GM23338 (cell line): ENCODE results near the gene CHGA. TPM values are rescaled to one million over a fixed set of nuclear protein-coding genes. Genes with fewer than 3 reads are reported as not detected.

ENCODE experiments used
- ATAC-seq: fragments of 200-7000 bp; cut with Tn5 transposase; 3 replicates; pipeline ENCODE4 v1.9.1; 2020
- DNase-seq: peaks from one replicate; pipeline ENCODE4 v3.0.0-alpha.2; 2015; ENCODE audit warnings: low spot score
- H2AFZ ChIP-seq: fragments of 200-600 bp; sonication (generic); 2 replicates; pipeline ENCODE4 v1.8.0; 2016; ENCODE audit warnings: antibody characterized with exemption, mild to moderate bottlenecking, moderate library complexity
- H3F3A ChIP-seq: fragments of 200-600 bp; sonication (generic); replicated peaks from 2 replicates; pipeline ENCODE4 v1.8.0; 2017; ENCODE audit warnings: antibody characterized with exemption, mixed run types, low read depth
- H3K27ac ChIP-seq: fragments of 200-600 bp; sonication (generic); 2 replicates; pipeline ENCODE4 v1.6.1; 2016; ENCODE audit warnings: low read depth
- H3K27me3 ChIP-seq: fragments of 200-600 bp; sonication (generic); 2 replicates; pipeline ENCODE4 v1.8.0; 2016; ENCODE audit warnings: mild to moderate bottlenecking, mixed run types, moderate library complexity; ENCODE audit not compliant: insufficient read depth
- H3K36me3 ChIP-seq: fragments of 200-600 bp; sonication (generic); 2 replicates; pipeline ENCODE4 v1.8.0; 2016; ENCODE audit warnings: mild to moderate bottlenecking; ENCODE audit not compliant: insufficient read depth
- H3K4me1 ChIP-seq: fragments of 200-600 bp; sonication (generic); 2 replicates; pipeline ENCODE4 v1.8.0; 2016; ENCODE audit warnings: mild to moderate bottlenecking, moderate library complexity; ENCODE audit not compliant: insufficient read depth
- H3K4me2 ChIP-seq: fragments of 200-600 bp; sonication (generic); 2 replicates; pipeline ENCODE4 v1.7.1; 2017; ENCODE audit warnings: mixed run types
- H3K4me3 ChIP-seq: fragments of 200-600 bp; sonication (generic); 2 replicates; pipeline ENCODE4 v1.6.1; 2016; ENCODE audit warnings: mixed run types
- H3K79me2 ChIP-seq: fragments of 200-600 bp; sonication (generic); replicated peaks from 2 replicates; pipeline ENCODE4 v1.8.0; 2017; ENCODE audit warnings: mild to moderate bottlenecking; ENCODE audit not compliant: insufficient read depth
- H3K9me2 ChIP-seq: fragments of 200-600 bp; sonication (generic); 2 replicates; pipeline ENCODE4 v1.8.0; 2017; ENCODE audit not compliant: insufficient read depth
- H4K20me1 ChIP-seq: fragments of 200-600 bp; sonication (generic); replicated peaks from 2 replicates; pipeline ENCODE4 v1.8.0; 2017; ENCODE audit warnings: mild to moderate bottlenecking; ENCODE audit not compliant: insufficient read depth
- H3K27ac Mint-ChIP-seq: 2 replicates; pipeline ENCODE4 v1.8.0; 2020; ENCODE audit warnings: inconsistent platforms, mild to moderate bottlenecking, moderate library complexity, mixed read lengths
- H3K27me3 Mint-ChIP-seq: 3 replicates; pipeline ENCODE4 v1.8.0; 2022; ENCODE audit warnings: low read depth, mild to moderate bottlenecking, moderate library complexity, mixed read lengths, inconsistent platforms; ENCODE audit not compliant: insufficient read depth, poor library complexity
- H3K36me3 Mint-ChIP-seq: 3 replicates; pipeline ENCODE4 v1.8.0; 2021; ENCODE audit warnings: low read depth, mild to moderate bottlenecking, inconsistent platforms, moderate library complexity, mixed read lengths
- H3K4me1 Mint-ChIP-seq: 3 replicates; pipeline ENCODE4 v1.8.0; 2020; ENCODE audit warnings: mild to moderate bottlenecking, inconsistent platforms, mixed read lengths
- H3K4me3 Mint-ChIP-seq: 3 replicates; pipeline ENCODE4 v1.8.0; 2021; ENCODE audit warnings: moderate library complexity, mild to moderate bottlenecking, inconsistent platforms, mixed read lengths
- H3K9me3 Mint-ChIP-seq: 3 replicates; pipeline ENCODE4 v1.8.0; 2020; ENCODE audit warnings: moderate library complexity, mild to moderate bottlenecking, inconsistent platforms, mixed read lengths
- EZH2phosphoT487 ChIP-seq: fragments of 200-600 bp; sonication (generic); IDR thresholded peaks from one replicate; pipeline ENCODE4 v1.8.1; 2018; ENCODE audit warnings: antibody characterized with exemption; ENCODE audit not compliant: unreplicated experiment
- JUNB ChIP-seq: IDR thresholded peaks from one replicate; pipeline ENCODE4 v1.6.1; 2016; ENCODE audit warnings: antibody characterized with exemption; ENCODE audit not compliant: unreplicated experiment
- NANOG ChIP-seq: IDR thresholded peaks from 2 replicates; pipeline ENCODE4 v1.6.1; 2016; ENCODE audit warnings: antibody characterized with exemption, borderline replicate concordance
- REST ChIP-seq: IDR thresholded peaks from one replicate; pipeline ENCODE4 v1.6.1; 2018; ENCODE audit warnings: antibody characterized with exemption; ENCODE audit not compliant: unreplicated experiment
- STAT1 ChIP-seq: IDR thresholded peaks from one replicate; pipeline ENCODE4 v1.6.1; 2016; ENCODE audit warnings: antibody characterized with exemption; ENCODE audit not compliant: unreplicated experiment
- ZNF462 ChIP-seq: fragments of 250-450 bp; sonication (Bioruptor Pico); IDR thresholded peaks from 2 replicates; pipeline ENCODE4 v1.5.0; 2020; ENCODE audit warnings: mild to moderate bottlenecking, moderate library complexity
- polyA plus RNA-seq: library from polyadenylated mRNA; unstranded; fragments of >200 nt; fragmentation: Nextera tagmentation; extraction: Ambion mirVana; gene quantifications from 2 replicates; pipeline ENCODE4 v1.2.1, GENCODE V29; 2016
- total RNA-seq: library from RNA; depleted of rRNA; stranded (reverse); fragments of >200 nt; shearing (Covaris generic); gene quantifications from 2 replicates; pipeline ENCODE4 v1.2.3, GENCODE V29; 2014
- TF ChIP-seq, protein P1 (sequence below), 2 experiments: fragments of 200-600 bp in 1 of 2; sonication (generic) in 1 of 2; conservative IDR thresholded peaks; 2 replicates each; pipeline versions ENCODE4 v1.5.1 to v1.6.1; 2016 to 2017; ENCODE audit warnings: antibody characterized with exemption in 2 of 2, low read depth in 2 of 2, mild to moderate bottlenecking in 2 of 2, moderate library complexity in 1 of 2
- TF ChIP-seq, protein P2 (sequence below): IDR thresholded peaks from 2 replicates; pipeline ENCODE4 v1.6.1; 2016; ENCODE audit warnings: antibody characterized with exemption

The CHGA gene
- total and polyA plus RNA-seq, 2 experiments from 2014 or later: 13.9 to 19.6 TPM

DNA sequence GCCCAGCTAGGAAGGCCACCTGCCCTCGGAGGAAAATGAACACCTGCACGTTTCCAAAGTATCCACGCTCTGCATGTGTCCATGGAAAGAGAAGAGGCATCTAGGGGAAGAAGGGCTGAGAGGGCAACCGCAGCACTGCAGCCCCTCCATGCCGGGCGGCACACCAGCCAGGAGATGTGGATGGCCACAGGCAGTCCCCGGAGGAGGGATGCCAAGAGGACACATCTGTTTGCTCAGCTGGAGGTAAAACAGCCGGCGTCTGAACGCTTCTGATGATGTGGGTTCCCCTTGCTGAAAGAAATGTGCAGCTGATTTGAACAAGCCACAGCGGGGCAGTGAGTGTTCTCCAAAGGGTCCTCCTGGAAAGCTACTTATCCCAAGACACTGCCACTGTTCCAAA lies 34.0 kb downstream of the CHGA start (continued):
- TF ChIP-seq EZH2phosphoT487: no peak
- no peak for TF ChIP-seq REST
- TF ChIP-seq, protein P1, sequence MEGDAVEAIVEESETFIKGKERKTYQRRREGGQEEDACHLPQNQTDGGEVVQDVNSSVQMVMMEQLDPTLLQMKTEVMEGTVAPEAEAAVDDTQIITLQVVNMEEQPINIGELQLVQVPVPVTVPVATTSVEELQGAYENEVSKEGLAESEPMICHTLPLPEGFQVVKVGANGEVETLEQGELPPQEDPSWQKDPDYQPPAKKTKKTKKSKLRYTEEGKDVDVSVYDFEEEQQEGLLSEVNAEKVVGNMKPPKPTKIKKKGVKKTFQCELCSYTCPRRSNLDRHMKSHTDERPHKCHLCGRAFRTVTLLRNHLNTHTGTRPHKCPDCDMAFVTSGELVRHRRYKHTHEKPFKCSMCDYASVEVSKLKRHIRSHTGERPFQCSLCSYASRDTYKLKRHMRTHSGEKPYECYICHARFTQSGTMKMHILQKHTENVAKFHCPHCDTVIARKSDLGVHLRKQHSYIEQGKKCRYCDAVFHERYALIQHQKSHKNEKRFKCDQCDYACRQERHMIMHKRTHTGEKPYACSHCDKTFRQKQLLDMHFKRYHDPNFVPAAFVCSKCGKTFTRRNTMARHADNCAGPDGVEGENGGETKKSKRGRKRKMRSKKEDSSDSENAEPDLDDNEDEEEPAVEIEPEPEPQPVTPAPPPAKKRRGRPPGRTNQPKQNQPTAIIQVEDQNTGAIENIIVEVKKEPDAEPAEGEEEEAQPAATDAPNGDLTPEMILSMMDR (conservative IDR thresholded peaks at IDR 0.05; ENCODE audit: low read depth in 2 of 2): no peak
- TF ChIP-seq STAT1: no peak
- TF ChIP-seq JUNB: no peak

DNA sequence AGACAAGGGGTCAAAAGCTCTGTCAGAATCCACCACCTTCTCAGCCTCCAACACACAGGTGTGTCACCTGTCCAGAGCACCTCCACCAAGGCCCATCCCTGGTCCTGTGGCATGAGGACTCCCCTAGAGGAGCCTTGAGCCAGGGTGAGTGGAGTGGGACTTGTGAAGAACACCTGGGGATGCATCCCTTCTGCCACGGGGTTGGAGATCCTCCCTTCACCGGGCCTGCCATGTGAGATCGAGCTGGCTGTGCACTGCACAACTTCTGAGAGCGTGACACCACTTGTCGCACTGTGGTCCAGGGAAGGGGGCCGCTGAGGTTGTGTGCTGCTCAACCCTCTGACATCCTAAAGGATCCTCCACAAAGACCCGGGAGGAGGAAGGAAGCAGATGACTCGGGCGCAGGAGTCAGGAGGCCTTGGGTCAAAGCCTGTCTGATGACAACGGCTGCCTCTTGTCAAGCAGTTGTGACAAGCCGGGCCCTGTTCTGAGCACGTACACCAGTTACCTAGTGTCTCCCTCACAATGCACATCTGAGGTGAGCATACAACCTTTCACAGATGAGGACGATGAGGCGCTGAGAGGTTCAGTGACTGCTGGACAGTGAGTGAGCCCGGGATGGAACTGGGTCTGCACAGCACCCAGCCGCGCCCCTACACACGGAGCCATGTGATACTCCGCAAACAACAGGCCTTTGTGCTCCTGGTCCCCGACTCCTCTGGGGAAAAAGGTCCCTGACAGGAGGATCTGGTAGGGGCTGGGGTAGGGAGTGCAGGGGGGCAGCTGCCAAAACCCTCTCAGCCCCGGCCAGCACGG lies 35.6 kb downstream of the CHGA start:
- ATAC-seq (no peak), DNase-seq (no peak)
- no peak overlapping the region for H2AFZ ChIP-seq
- no peaks in the 10 kb centered on the region for H3K27me3 ChIP-seq
- no peak overlapping the region for H3K4me2 ChIP-seq
- Mint-ChIP-seq H3K9me3 (no peaks in the 10 kb centered on the region), H3K36me3 (peaks cover 28% of the 10 kb centered on the region), H3K27ac (no peak overlapping the region), H3K4me3 (no peak overlapping the region), H3K27me3 (peaks cover 16% of the 10 kb centered on the region), H3K4me1 (peaks cover 16% of the 10 kb centered on the region)
- H3K9me2 ChIP-seq: no peaks in the 10 kb centered on the region
- peaks cover 7% of the 10 kb centered on the region; the same call in 1 of the 2 replicates for H3K4me1 ChIP-seq
- no peaks in the 10 kb centered on the region for H3K36me3 ChIP-seq
- H4K20me1 ChIP-seq: peaks cover 3% of the 10 kb centered on the region; the same call in 1 of the 2 replicates
- no peak overlapping the region for H3K4me3 ChIP-seq
- no peaks in the 10 kb centered on the region for H3K79me2 ChIP-seq
- no peaks in the 10 kb centered on the region for H3F3A ChIP-seq
- H3K27ac ChIP-seq: no peak overlapping the region
- TF ChIP-seq NANOG (no peak), ZNF462 (CRISPR knock-in tag) (no peak), STAT1 (no peak), JUNB (no peak)
- TF ChIP-seq, protein P1 (conservative IDR thresholded peaks at IDR 0.05; ENCODE audit: low read depth in 2 of 2): no peak
- TF ChIP-seq, protein P2, sequence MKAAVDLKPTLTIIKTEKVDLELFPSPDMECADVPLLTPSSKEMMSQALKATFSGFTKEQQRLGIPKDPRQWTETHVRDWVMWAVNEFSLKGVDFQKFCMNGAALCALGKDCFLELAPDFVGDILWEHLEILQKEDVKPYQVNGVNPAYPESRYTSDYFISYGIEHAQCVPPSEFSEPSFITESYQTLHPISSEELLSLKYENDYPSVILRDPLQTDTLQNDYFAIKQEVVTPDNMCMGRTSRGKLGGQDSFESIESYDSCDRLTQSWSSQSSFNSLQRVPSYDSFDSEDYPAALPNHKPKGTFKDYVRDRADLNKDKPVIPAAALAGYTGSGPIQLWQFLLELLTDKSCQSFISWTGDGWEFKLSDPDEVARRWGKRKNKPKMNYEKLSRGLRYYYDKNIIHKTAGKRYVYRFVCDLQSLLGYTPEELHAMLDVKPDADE: no peak
